CD4-positive, alpha-beta T cell treated with Interferon gamma for 1 hour (primary cell): Measurements from ENCODE around the gene TCF19.
"Not testable (repeated sequence)": the region's sequence is repeated elsewhere in the genome, so short reads cannot be mapped to it uniquely, and the experiment has no call there.

ENCODE experiments used
- DNase-seq: peaks from one replicate; pipeline ENCODE4 v3.0.0-alpha.2; 2020

The TCF19 gene

GRCh38 chr6:31183859-31184258 lies 25.5 kb downstream of the TCF19 start:
- not testable (repeated sequence) for DNase-seq

GRCh38 chr6:31185695-31186051 lies 27.3 kb downstream of the TCF19 start:
- not testable (repeated sequence) for DNase-seq

GRCh38 chr6:31186052-31186734 lies 27.8 kb downstream of the TCF19 start:
- DNase-seq: no peak

GRCh38 chr6:31187780-31188194 lies 29.4 kb downstream of the TCF19 start:
- no peak for DNase-seq

GRCh38 chr6:31189223-31189622 lies 30.8 kb downstream of the TCF19 start:
- DNase-seq: not testable (repeated sequence)

- DNase-seq: no peak
These were observed 32.1 kb downstream of the TCF19 start for GRCh38 chr6:31190488-31190887.

GRCh38 chr6:31192431-31193105 lies 34.2 kb downstream of the TCF19 start:
- peak; percentile 59 for DNase-seq

GRCh38 chr6:31193206-31193605 lies 34.8 kb downstream of the TCF19 start:
- DNase-seq: no peak

- DNase-seq: no peak
These were observed 35.9 kb downstream of the TCF19 start for GRCh38 chr6:31194061-31194834.

GRCh38 chr6:31195308-31195979 lies 37.1 kb downstream of the TCF19 start:
- DNase-seq: not testable (repeated sequence)

- not testable (repeated sequence) for DNase-seq
These were observed 38.0 kb downstream of the TCF19 start for GRCh38 chr6:31196251-31197022.

- peak; percentile 96 for DNase-seq
These were observed 39.3 kb downstream of the TCF19 start for GRCh38 chr6:31197559-31198305.

- not testable (repeated sequence) for DNase-seq
These were observed 40.7 kb downstream of the TCF19 start for GRCh38 chr6:31199105-31199452.

- no peak for DNase-seq
These were observed 44.1 kb downstream of the TCF19 start for GRCh38 chr6:31202259-31203166.

GRCh38 chr6:31203345-31203979 lies 45.1 kb downstream of the TCF19 start:
- peak; percentile 64 for DNase-seq

- no peak for DNase-seq
These were observed 46.4 kb downstream of the TCF19 start for GRCh38 chr6:31204751-31205145.

- no peak for DNase-seq
These were observed 47.2 kb downstream of the TCF19 start for GRCh38 chr6:31205638-31206037.

- DNase-seq: no peak
These were observed 50.1 kb downstream of the TCF19 start for GRCh38 chr6:31208506-31208905.

- no peak for DNase-seq
These were observed 50.7 kb downstream of the TCF19 start for GRCh38 chr6:31209137-31209536.

- no peak for DNase-seq
These were observed 51.7 kb downstream of the TCF19 start for GRCh38 chr6:31210123-31210522.
